Measurements from ENCODE around the gene FSTL5.

Gene FSTL5

DNA sequence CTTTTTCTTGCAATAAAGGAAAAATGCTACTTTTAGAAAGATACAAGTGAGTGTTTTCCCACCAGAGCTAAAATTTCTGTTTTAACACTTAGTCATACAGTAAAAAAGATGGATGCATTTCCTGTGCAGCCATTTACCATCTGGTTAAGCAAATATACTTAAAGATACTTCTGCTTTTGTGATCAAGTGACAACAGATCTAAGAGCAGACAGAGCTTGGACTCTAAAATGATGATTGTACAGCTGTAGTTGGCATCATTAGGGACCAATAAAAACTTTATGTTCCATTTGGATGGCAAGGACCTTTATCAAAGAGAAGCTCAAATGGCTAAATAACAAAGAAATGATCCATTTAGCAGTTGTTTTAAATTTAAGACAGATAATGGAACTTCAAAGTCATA, 270.8 kb downstream of the FSTL5 start:
- no peaks in the 10 kb centered on the region for H3K27me3 ChIP-seq (ENCODE audit: control insufficient read depth, low read length)
- H3K27ac ChIP-seq (ENCODE audit: low read depth, low read length) = no peak overlapping the region
- no peaks in the 10 kb centered on the region for H4K20me1 ChIP-seq (ENCODE audit: control insufficient read depth, insufficient read depth, low read depth, low read length)
- H3K9me3 ChIP-seq (ENCODE audit: control insufficient read depth, insufficient read depth, low read length) = no peaks in the 10 kb centered on the region
- no peaks in the 10 kb centered on the region for H3K4me1 ChIP-seq (ENCODE audit: control insufficient read depth, low read length)
- no peak for TF ChIP-seq EZH2phosphoT487 (IDR thresholded peaks at IDR 0.05; ENCODE audit: borderline replicate concordance, low read length)
- TF ChIP-seq, protein P1, sequence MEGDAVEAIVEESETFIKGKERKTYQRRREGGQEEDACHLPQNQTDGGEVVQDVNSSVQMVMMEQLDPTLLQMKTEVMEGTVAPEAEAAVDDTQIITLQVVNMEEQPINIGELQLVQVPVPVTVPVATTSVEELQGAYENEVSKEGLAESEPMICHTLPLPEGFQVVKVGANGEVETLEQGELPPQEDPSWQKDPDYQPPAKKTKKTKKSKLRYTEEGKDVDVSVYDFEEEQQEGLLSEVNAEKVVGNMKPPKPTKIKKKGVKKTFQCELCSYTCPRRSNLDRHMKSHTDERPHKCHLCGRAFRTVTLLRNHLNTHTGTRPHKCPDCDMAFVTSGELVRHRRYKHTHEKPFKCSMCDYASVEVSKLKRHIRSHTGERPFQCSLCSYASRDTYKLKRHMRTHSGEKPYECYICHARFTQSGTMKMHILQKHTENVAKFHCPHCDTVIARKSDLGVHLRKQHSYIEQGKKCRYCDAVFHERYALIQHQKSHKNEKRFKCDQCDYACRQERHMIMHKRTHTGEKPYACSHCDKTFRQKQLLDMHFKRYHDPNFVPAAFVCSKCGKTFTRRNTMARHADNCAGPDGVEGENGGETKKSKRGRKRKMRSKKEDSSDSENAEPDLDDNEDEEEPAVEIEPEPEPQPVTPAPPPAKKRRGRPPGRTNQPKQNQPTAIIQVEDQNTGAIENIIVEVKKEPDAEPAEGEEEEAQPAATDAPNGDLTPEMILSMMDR (IDR thresholded peaks at IDR 0.05; ENCODE audit: low read depth, low read length, poor library complexity, severe bottlenecking) = no peak
- no peaks in the 10 kb centered on the region for H3K36me3 ChIP-seq (ENCODE audit: control insufficient read depth, low read length)
- H3F3A ChIP-seq (ENCODE audit: control insufficient read depth, insufficient read depth) = no peaks in the 10 kb centered on the region
- no peaks in the 10 kb centered on the region for H3K79me2 ChIP-seq (ENCODE audit: control insufficient read depth, low read length)
- no peak overlapping the region for H3K4me3 ChIP-seq (ENCODE audit: low read length)
- no peaks in the 10 kb centered on the region for H3K9me2 ChIP-seq (replicated peaks; ENCODE audit: control insufficient read depth, low read length)
- H3K4me2 ChIP-seq (ENCODE audit: low read length) = no peak overlapping the region

DNA sequence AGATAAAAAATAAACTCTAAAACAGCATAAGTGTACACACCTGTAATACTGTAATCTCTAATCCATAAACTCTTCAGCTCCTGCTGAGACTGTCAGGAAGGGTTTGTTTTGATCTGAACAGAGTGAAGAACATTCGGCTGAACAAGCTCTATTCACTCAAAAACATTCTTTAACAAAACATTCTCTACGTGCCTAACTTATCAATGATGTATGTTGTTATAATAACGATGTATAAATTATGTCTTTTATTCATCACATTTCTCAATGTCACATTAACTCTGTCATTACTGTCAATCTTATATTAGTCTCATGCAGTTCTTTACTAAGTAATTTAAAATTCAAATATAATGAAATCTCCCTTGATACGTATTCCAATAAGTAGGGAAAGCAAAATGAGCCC, 280.6 kb downstream of the FSTL5 start:
- H3K27me3 ChIP-seq (ENCODE audit: control insufficient read depth, low read length) = no peaks in the 10 kb centered on the region
- H3K4me3 ChIP-seq (ENCODE audit: low read length) = no peak overlapping the region
- no peaks in the 10 kb centered on the region for H3K79me2 ChIP-seq (ENCODE audit: control insufficient read depth, low read length)
- TF ChIP-seq, protein P1 (IDR thresholded peaks at IDR 0.05; ENCODE audit: low read depth, low read length, poor library complexity, severe bottlenecking) = no peak
- TF ChIP-seq EZH2phosphoT487 (IDR thresholded peaks at IDR 0.05; ENCODE audit: borderline replicate concordance, low read length) = no peak
- H3K36me3 ChIP-seq (ENCODE audit: control insufficient read depth, low read length) = no peaks in the 10 kb centered on the region
- no peaks in the 10 kb centered on the region for H3F3A ChIP-seq (ENCODE audit: control insufficient read depth, insufficient read depth)
- H3K4me1 ChIP-seq (ENCODE audit: control insufficient read depth, low read length) = no peaks in the 10 kb centered on the region
- H3K27ac ChIP-seq (ENCODE audit: low read depth, low read length) = no peak overlapping the region
- H3K9me2 ChIP-seq (replicated peaks; ENCODE audit: control insufficient read depth, low read length) = no peaks in the 10 kb centered on the region; the same call in 1 of the 2 replicates
- no peak overlapping the region for H3K4me2 ChIP-seq (ENCODE audit: low read length)
- no peaks in the 10 kb centered on the region for H3K9me3 ChIP-seq (ENCODE audit: control insufficient read depth, insufficient read depth, low read length)
- H4K20me1 ChIP-seq (ENCODE audit: control insufficient read depth, insufficient read depth, low read depth, low read length) = no peaks in the 10 kb centered on the region

DNA sequence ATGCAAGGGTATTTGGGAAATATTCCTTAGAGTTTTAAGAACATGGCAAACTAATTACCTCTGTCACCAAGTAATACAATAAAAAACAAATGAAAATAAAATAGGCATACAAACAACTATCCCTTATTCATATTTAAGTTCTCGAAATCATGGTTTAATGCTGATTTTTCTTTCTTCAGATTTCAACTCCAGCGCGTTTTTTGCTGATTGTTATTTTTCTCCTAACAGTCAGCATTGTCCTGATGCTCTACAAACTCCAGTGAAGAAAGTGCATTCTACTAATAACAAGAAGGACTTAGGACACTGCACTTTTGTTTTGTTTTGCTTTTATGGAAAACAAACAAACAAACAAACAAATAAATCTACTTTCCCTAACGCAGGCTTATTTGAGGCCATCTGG, 282.4 kb downstream of the FSTL5 start:
- no peak overlapping the region for H3K27ac ChIP-seq (ENCODE audit: low read depth, low read length)
- H3K4me1 ChIP-seq (ENCODE audit: control insufficient read depth, low read length) = no peaks in the 10 kb centered on the region
- no peaks in the 10 kb centered on the region for H3K9me3 ChIP-seq (ENCODE audit: control insufficient read depth, insufficient read depth, low read length)
- no peaks in the 10 kb centered on the region for H3K27me3 ChIP-seq (ENCODE audit: control insufficient read depth, low read length)
- no peak for TF ChIP-seq EZH2phosphoT487 (IDR thresholded peaks at IDR 0.05; ENCODE audit: borderline replicate concordance, low read length)
- TF ChIP-seq, protein P1 (IDR thresholded peaks at IDR 0.05; ENCODE audit: low read depth, low read length, poor library complexity, severe bottlenecking) = no peak
- H3K79me2 ChIP-seq (ENCODE audit: control insufficient read depth, low read length) = no peaks in the 10 kb centered on the region
- no peaks in the 10 kb centered on the region for H4K20me1 ChIP-seq (ENCODE audit: control insufficient read depth, insufficient read depth, low read depth, low read length)
- H3K4me3 ChIP-seq (ENCODE audit: low read length) = no peak overlapping the region
- no peak overlapping the region for H3K4me2 ChIP-seq (ENCODE audit: low read length)
- H3K36me3 ChIP-seq (ENCODE audit: control insufficient read depth, low read length) = no peaks in the 10 kb centered on the region
- no peaks in the 10 kb centered on the region; the same call in 1 of the 2 replicates for H3K9me2 ChIP-seq (replicated peaks; ENCODE audit: control insufficient read depth, low read length)
- H3F3A ChIP-seq (ENCODE audit: control insufficient read depth, insufficient read depth) = no peaks in the 10 kb centered on the region

DNA sequence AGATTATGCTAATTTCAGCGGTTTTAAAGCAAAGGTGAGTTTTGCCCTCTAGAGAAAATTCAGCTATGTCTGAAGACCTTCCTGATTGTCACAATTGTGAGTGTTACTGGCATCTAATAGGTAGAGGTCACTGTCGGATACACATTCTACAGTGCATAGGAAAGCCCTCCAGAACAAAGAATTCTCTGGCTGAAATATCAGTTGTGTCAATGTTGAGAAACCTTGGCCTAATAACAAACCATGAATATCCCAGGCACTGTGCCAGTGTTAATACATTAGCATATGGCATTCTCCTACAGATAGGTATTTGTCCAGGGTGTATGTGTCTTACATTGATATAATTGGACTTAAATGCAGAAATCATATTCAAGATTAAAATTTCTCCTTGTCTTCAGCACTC, 294.3 kb downstream of the FSTL5 start:
- no peak for TF ChIP-seq EZH2phosphoT487 (IDR thresholded peaks at IDR 0.05; ENCODE audit: borderline replicate concordance, low read length)
- TF ChIP-seq, protein P1 (IDR thresholded peaks at IDR 0.05; ENCODE audit: low read depth, low read length, poor library complexity, severe bottlenecking) = no peak
- H3K4me2 ChIP-seq (ENCODE audit: low read length) = no peak overlapping the region
- no peaks in the 10 kb centered on the region for H3K36me3 ChIP-seq (ENCODE audit: control insufficient read depth, low read length)
- no peaks in the 10 kb centered on the region for H3K4me1 ChIP-seq (ENCODE audit: control insufficient read depth, low read length)
- H3F3A ChIP-seq (ENCODE audit: control insufficient read depth, insufficient read depth) = no peaks in the 10 kb centered on the region
- H3K4me3 ChIP-seq (ENCODE audit: low read length) = no peak overlapping the region
- H3K9me2 ChIP-seq (replicated peaks; ENCODE audit: control insufficient read depth, low read length) = no peaks in the 10 kb centered on the region
- H3K79me2 ChIP-seq (ENCODE audit: control insufficient read depth, low read length) = no peaks in the 10 kb centered on the region
- no peaks in the 10 kb centered on the region for H3K27me3 ChIP-seq (ENCODE audit: control insufficient read depth, low read length)
- H3K9me3 ChIP-seq (ENCODE audit: control insufficient read depth, insufficient read depth, low read length) = no peaks in the 10 kb centered on the region
- H3K27ac ChIP-seq (ENCODE audit: low read depth, low read length) = no peak overlapping the region
- no peaks in the 10 kb centered on the region for H4K20me1 ChIP-seq (ENCODE audit: control insufficient read depth, insufficient read depth, low read depth, low read length)

Data from DOHH2 (cell line).